Activated T-cell treated with anti-CD3 and anti-CD28 coated beads, Interleukin-2, amount 50 U/mL, for 48 hours (primary cell): ENCODE data around the gene IL17B.

ENCODE experiments used
- DNase-seq, 2 experiments: peaks; one replicate each; pipeline ENCODE4 v3.0.0-alpha.2; 2020

Gene IL17B

GRCh38 chr5:149379177-149379761 lies at the start of gene IL17B:
Gene IL17B, minus strand, starts transcription at chr5:149379292. Its CDS starts 67 bp downstream, at chr5:149379225.
- no peak for DNase-seq

- no peak for DNase-seq
Measured at GRCh38 chr5:149428032-149428431, 48.9 kb upstream of the IL17B start.

- DNase-seq: no peak
Measured at GRCh38 chr5:149427374-149427773, 48.3 kb upstream of the IL17B start.

- DNase-seq: no peak
Measured at GRCh38 chr5:149426931-149427330, 47.8 kb upstream of the IL17B start.

GRCh38 chr5:149425729-149426128 lies 46.6 kb upstream of the IL17B start:
- DNase-seq: no peak

GRCh38 chr5:149424371-149425315 lies 45.6 kb upstream of the IL17B start:
- DNase-seq: no peak

- no peak for DNase-seq
Measured at GRCh38 chr5:149423794-149424268, 44.7 kb upstream of the IL17B start.

GRCh38 chr5:149423049-149423793 lies 44.1 kb upstream of the IL17B start:
- DNase-seq: no peak

- DNase-seq: no peak
Measured at GRCh38 chr5:149422366-149423048, 43.4 kb upstream of the IL17B start.

GRCh38 chr5:149421834-149422233 lies 42.7 kb upstream of the IL17B start:
- no peak for DNase-seq

GRCh38 chr5:149421372-149421685 lies 42.2 kb upstream of the IL17B start:
- DNase-seq: no peak

- no peak for DNase-seq
Measured at GRCh38 chr5:149420545-149421371, 41.7 kb upstream of the IL17B start.

- no peak for DNase-seq
Measured at GRCh38 chr5:149419859-149420544, 40.9 kb upstream of the IL17B start.

- no peak for DNase-seq
Measured at GRCh38 chr5:149419532-149419858, 40.4 kb upstream of the IL17B start.

- DNase-seq: no peak
Measured at GRCh38 chr5:149418910-149419531, 39.9 kb upstream of the IL17B start.

GRCh38 chr5:149417711-149418368 lies 38.7 kb upstream of the IL17B start:
- no peak for DNase-seq

GRCh38 chr5:149416987-149417710 lies 38.1 kb upstream of the IL17B start:
- no peak for DNase-seq

- DNase-seq: no peak
Measured at GRCh38 chr5:149415066-149415967, 36.2 kb upstream of the IL17B start.
